Right ventricle myocardium superior (tissue), 1 donor: Measurements from ENCODE around the gene SLC11A2. TPM values are rescaled to one million over a fixed set of nuclear protein-coding genes. Genes with fewer than 3 reads are reported as not detected.

Experiments
- ATAC-seq: fragments of 200-7000 bp; cut with Tn5 transposase; one replicate; pipeline ENCODE4 v1.9.1; 2020; ENCODE audit warnings: mild to moderate bottlenecking; ENCODE audit not compliant: poor library complexity
- DNase-seq: peaks from one replicate; pipeline ENCODE4 v3.0.0-alpha.2; 2020
- intact Hi-C: fragments of 100-400 bp; cut with DNase I; formaldehyde crosslinking; loops from one replicate; pipeline ENCODE4 v1.11.2; 2022
- total RNA-seq: library from RNA; stranded (reverse); fragmentation: NEBNext Ultra II Directional; extraction: Animal tissue kit (Norgen Biotek cat#: 25700); gene quantifications from one replicate; pipeline ENCODE4 v1.2.1, GENCODE V29; 2021
- donor health status: DM: no; HTN: yes; CAD: no; lungs with severe emphysema.

The SLC11A2 gene
- total RNA-seq, 1 donor from 2014 or later = 23.7 TPM

GRCh38 chr12:50929831-50930230 lies 96.4 kb downstream of the SLC11A2 start:
- no peak for ATAC-seq
- intact Hi-C loops = loop anchor here (5.0 kb wide), 1 partner anchor 98 kb away; no protein-coding TSS in a partner anchor

More at GRCh38 chr12:50929831-50930230, 96.4 kb downstream of the SLC11A2 start:
- no peak for DNase-seq

Other genes with a start within 250 kb of the SLC11A2 start
- gene TMPRSS12, start 183.5 kb downstream of the SLC11A2 start, total RNA-seq = not detected
- not detected for gene HIGD1C, start 73.8 kb downstream of the SLC11A2 start, total RNA-seq
- gene LETMD1, start 21.9 kb upstream of the SLC11A2 start, total RNA-seq = 19.7 TPM
- 20.0 TPM for gene CSRNP2, start 57.2 kb upstream of the SLC11A2 start, total RNA-seq
- gene TFCP2, start 146.8 kb upstream of the SLC11A2 start, total RNA-seq = 23.3 TPM
- 10.0 TPM for gene POU6F1, start 191.7 kb upstream of the SLC11A2 start, total RNA-seq
- gene DAZAP2, start 212.4 kb upstream of the SLC11A2 start, total RNA-seq = 124 TPM
- 2.8 TPM for gene SMAGP, start 244.0 kb upstream of the SLC11A2 start, total RNA-seq